GM21390 (cell line): ENCODE data around the gene KIRREL3.

Experiments used
- ATAC-seq: cut with Tn5 transposase; IDR thresholded peaks from one replicate; pipeline ENCODE4 v1.9.1; 2021; ENCODE audit not compliant: unreplicated experiment

Gene KIRREL3

GRCh38 chr11:126544108-126545056 lies 456.2 kb downstream of the KIRREL3 start:
- no peak for ATAC-seq

- no peak for ATAC-seq
Measured at GRCh38 chr11:126543691-126544090, 456.9 kb downstream of the KIRREL3 start.

- no peak for ATAC-seq
Measured at GRCh38 chr11:126542334-126543015, 458.1 kb downstream of the KIRREL3 start.

GRCh38 chr11:126538071-126538470 lies 462.5 kb downstream of the KIRREL3 start:
- ATAC-seq: no peak

GRCh38 chr11:126537492-126537891 lies 463.1 kb downstream of the KIRREL3 start:
- no peak for ATAC-seq

GRCh38 chr11:126534141-126534805 lies 466.3 kb downstream of the KIRREL3 start:
- ATAC-seq: no peak

GRCh38 chr11:126533560-126533959 lies 467.0 kb downstream of the KIRREL3 start:
- no peak for ATAC-seq

GRCh38 chr11:126530416-126530815 lies 470.2 kb downstream of the KIRREL3 start:
- no peak for ATAC-seq

- no peak for ATAC-seq
Measured at GRCh38 chr11:126529037-126529436, 471.5 kb downstream of the KIRREL3 start.

GRCh38 chr11:126528075-126528474 lies 472.5 kb downstream of the KIRREL3 start:
- ATAC-seq: no peak

GRCh38 chr11:126527651-126528050 lies 472.9 kb downstream of the KIRREL3 start:
- ATAC-seq: no peak

- no peak for ATAC-seq
Measured at GRCh38 chr11:126526471-126526870, 474.1 kb downstream of the KIRREL3 start.

- no peak for ATAC-seq
Measured at GRCh38 chr11:126525702-126526101, 474.9 kb downstream of the KIRREL3 start.

GRCh38 chr11:126525216-126525615 lies 475.4 kb downstream of the KIRREL3 start:
- ATAC-seq: no peak

- no peak for ATAC-seq
Measured at GRCh38 chr11:126523441-126524205, 476.9 kb downstream of the KIRREL3 start.

- no peak for ATAC-seq
Measured at GRCh38 chr11:126522606-126523005, 478.0 kb downstream of the KIRREL3 start.

- no peak for ATAC-seq
Measured at GRCh38 chr11:126522152-126522551, 478.4 kb downstream of the KIRREL3 start.

GRCh38 chr11:126521196-126521595 lies 479.4 kb downstream of the KIRREL3 start:
- ATAC-seq: no peak

GRCh38 chr11:126519764-126520734 lies 480.5 kb downstream of the KIRREL3 start:
- no peak for ATAC-seq
